ENCODE measurements around the gene CELF4.

Gene CELF4

DNA sequence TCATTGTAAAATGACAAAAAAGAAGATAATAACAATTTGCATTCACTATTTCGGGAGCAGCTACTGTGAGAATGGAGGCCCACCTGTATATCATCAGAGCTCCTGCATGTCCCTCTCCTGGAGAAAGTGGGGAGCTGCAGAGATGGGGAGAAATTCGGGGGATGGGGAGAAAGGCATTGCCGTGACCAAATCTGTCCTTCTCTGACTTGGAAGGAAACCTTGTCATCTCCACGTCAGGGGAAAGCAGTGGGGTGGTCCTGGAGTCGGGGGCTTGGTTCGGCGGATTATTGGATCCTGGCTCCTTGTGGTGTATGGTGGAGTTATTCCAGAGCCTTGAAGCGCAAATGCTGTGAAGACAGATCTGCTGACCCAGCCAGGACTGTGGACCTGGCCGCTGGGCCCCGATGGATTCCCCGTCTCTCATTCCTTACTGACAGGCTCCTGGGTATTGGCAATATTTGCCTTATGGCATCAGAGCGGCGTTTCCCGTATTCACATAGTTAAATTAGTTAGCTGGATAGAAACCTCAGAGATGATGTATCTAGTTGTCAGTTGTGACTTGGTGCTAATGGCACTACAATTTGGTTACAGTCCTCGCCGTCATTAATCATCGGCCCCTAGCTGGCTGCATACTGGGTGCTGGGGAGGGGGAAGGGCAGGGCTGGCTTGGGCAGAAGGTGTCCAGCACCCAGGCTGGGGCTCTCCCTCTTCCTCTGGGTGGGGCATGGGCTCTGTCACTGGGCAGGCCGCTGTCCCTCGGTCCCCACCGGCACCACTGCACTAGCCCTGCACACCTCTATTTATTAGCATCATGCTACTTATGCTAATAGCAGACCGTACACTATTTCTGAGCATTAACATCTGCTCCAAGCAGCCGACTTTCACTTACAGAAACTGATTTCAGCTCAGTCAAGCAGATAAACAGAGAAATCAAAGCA lies 31.7 kb downstream of the CELF4 start:
- H3K9ac ChIP-seq (ENCODE audit: low read length) = no peak overlapping the region
- no peaks in the 10 kb centered on the region for H3F3A ChIP-seq (ENCODE audit: insufficient read depth)
- no peaks in the 10 kb centered on the region for H3K79me2 ChIP-seq (ENCODE audit: insufficient read depth, low read length)
- no peak overlapping the region for H3K27ac ChIP-seq (ENCODE audit: low read depth, low read length)
- H2AFZ ChIP-seq (ENCODE audit: low read depth, low read length, severe bottlenecking) = no peak overlapping the region
- no peak overlapping the region for H3K4me3 ChIP-seq (ENCODE audit: insufficient read depth, low read length, poor library complexity, severe bottlenecking)
- TF ChIP-seq EZH2phosphoT487 (conservative IDR thresholded peaks at IDR 0.05; ENCODE audit: low read length) = no peak
- TF ChIP-seq, protein P1, sequence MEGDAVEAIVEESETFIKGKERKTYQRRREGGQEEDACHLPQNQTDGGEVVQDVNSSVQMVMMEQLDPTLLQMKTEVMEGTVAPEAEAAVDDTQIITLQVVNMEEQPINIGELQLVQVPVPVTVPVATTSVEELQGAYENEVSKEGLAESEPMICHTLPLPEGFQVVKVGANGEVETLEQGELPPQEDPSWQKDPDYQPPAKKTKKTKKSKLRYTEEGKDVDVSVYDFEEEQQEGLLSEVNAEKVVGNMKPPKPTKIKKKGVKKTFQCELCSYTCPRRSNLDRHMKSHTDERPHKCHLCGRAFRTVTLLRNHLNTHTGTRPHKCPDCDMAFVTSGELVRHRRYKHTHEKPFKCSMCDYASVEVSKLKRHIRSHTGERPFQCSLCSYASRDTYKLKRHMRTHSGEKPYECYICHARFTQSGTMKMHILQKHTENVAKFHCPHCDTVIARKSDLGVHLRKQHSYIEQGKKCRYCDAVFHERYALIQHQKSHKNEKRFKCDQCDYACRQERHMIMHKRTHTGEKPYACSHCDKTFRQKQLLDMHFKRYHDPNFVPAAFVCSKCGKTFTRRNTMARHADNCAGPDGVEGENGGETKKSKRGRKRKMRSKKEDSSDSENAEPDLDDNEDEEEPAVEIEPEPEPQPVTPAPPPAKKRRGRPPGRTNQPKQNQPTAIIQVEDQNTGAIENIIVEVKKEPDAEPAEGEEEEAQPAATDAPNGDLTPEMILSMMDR (IDR thresholded peaks at IDR 0.05; ENCODE audit: insufficient read depth, low read length, poor library complexity, severe bottlenecking) = no peak
- no peaks in the 10 kb centered on the region for H4K20me1 ChIP-seq (ENCODE audit: low read depth, low read length)
- no peaks in the 10 kb centered on the region for H3K36me3 ChIP-seq (ENCODE audit: low read length)
- no peaks in the 10 kb centered on the region for H3K9me2 ChIP-seq (replicated peaks; ENCODE audit: insufficient read depth, low read length)
- no peaks in the 10 kb centered on the region for H3K9me3 ChIP-seq (ENCODE audit: insufficient read depth, low read length)
- H3K27me3 ChIP-seq (ENCODE audit: low read length) = no peaks in the 10 kb centered on the region
- H3K4me2 ChIP-seq (ENCODE audit: low read depth, low read length, poor library complexity, severe bottlenecking) = no peak overlapping the region

- TF ChIP-seq EZH2phosphoT487 (conservative IDR thresholded peaks at IDR 0.05; ENCODE audit: low read length) = no peak
- TF ChIP-seq, protein P1 (IDR thresholded peaks at IDR 0.05; ENCODE audit: insufficient read depth, low read length, poor library complexity, severe bottlenecking) = no peak
- no peaks in the 10 kb centered on the region for H3K9me2 ChIP-seq (replicated peaks; ENCODE audit: insufficient read depth, low read length)
- no peak overlapping the region for H3K27ac ChIP-seq (ENCODE audit: low read depth, low read length)
- no peak overlapping the region for H3K4me2 ChIP-seq (ENCODE audit: low read depth, low read length, poor library complexity, severe bottlenecking)
- H4K20me1 ChIP-seq (ENCODE audit: low read depth, low read length) = no peaks in the 10 kb centered on the region
- H3K79me2 ChIP-seq (ENCODE audit: insufficient read depth, low read length) = no peaks in the 10 kb centered on the region
- H3K4me3 ChIP-seq (ENCODE audit: insufficient read depth, low read length, poor library complexity, severe bottlenecking) = no peak overlapping the region
- no peak overlapping the region for H3K9ac ChIP-seq (ENCODE audit: low read length)
- H3K27me3 ChIP-seq (ENCODE audit: low read length) = no peaks in the 10 kb centered on the region
- no peak overlapping the region for H2AFZ ChIP-seq (ENCODE audit: low read depth, low read length, severe bottlenecking)
- no peaks in the 10 kb centered on the region for H3F3A ChIP-seq (ENCODE audit: insufficient read depth)
- no peaks in the 10 kb centered on the region for H3K36me3 ChIP-seq (ENCODE audit: low read length)
- no peaks in the 10 kb centered on the region for H3K9me3 ChIP-seq (ENCODE audit: insufficient read depth, low read length)
Observed at GRCh38 chr18:37532917-37533316, 32.7 kb downstream of the CELF4 start.

DNA sequence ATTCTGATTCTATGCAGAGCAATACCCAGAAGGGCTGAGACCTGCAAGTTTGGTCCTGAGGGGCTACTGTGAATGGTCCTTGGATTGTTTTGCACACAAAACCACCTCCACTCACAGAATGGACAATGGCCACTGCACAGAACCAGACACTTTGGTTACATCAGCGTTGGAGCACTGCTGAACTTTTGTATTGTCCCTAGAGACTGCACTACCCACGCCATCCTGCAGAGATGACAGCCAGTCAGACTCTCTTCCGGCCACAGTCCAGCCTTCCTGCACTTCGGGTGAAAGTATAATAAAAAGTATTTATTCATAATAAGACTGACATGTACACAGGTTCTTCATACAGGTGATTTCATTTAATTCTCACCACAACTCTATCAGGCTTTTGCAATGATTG lies 35.7 kb downstream of the CELF4 start:
- no peak overlapping the region for H3K4me2 ChIP-seq (ENCODE audit: low read depth, low read length, poor library complexity, severe bottlenecking)

More for the DNA sequence above, 35.7 kb downstream of the CELF4 start:
- no peaks in the 10 kb centered on the region; the same call in 1 of the 2 replicates for H3K27me3 ChIP-seq (ENCODE audit: low read length)
- no peak overlapping the region for H3K27ac ChIP-seq (ENCODE audit: low read depth, low read length)
- H3K79me2 ChIP-seq (ENCODE audit: insufficient read depth, low read length) = no peaks in the 10 kb centered on the region
- H3K4me3 ChIP-seq (ENCODE audit: insufficient read depth, low read length, poor library complexity, severe bottlenecking) = no peak overlapping the region
- no peaks in the 10 kb centered on the region for H3K9me3 ChIP-seq (ENCODE audit: insufficient read depth, low read length)
- TF ChIP-seq, protein P1 (IDR thresholded peaks at IDR 0.05; ENCODE audit: insufficient read depth, low read length, poor library complexity, severe bottlenecking) = no peak
- TF ChIP-seq EZH2phosphoT487 (conservative IDR thresholded peaks at IDR 0.05; ENCODE audit: low read length) = no peak
- no peaks in the 10 kb centered on the region for H3K9me2 ChIP-seq (replicated peaks; ENCODE audit: insufficient read depth, low read length)
- H4K20me1 ChIP-seq (ENCODE audit: low read depth, low read length) = no peaks in the 10 kb centered on the region
- H3F3A ChIP-seq (ENCODE audit: insufficient read depth) = no peaks in the 10 kb centered on the region
- no peak overlapping the region for H2AFZ ChIP-seq (ENCODE audit: low read depth, low read length, severe bottlenecking)
- no peak overlapping the region for H3K9ac ChIP-seq (ENCODE audit: low read length)
- H3K36me3 ChIP-seq (ENCODE audit: low read length) = no peaks in the 10 kb centered on the region
